Fibroblast of lung (primary cell): Measurements from ENCODE around the gene ID2. TPM values are rescaled to one million over a fixed set of nuclear protein-coding genes. Genes with fewer than 3 reads are reported as not detected.
A peak's percentile ranks its signal among the peaks of the same experiment; 100 is the strongest.

Experiments
- DNase-seq, 2 donors: peaks; one replicate each; pipeline versions ENCODE4 v3.0.0 to v3.0.0-alpha.2; 2010; ENCODE audit warnings: low read depth in 2 of 2
- H2AFZ ChIP-seq: 2 replicates; pipeline ENCODE4 v1.5.1; 2012; ENCODE audit warnings: low read length, control low read depth, inconsistent platforms
- H3K27ac ChIP-seq: 2 replicates; pipeline ENCODE4 v1.5.1; 2011; ENCODE audit warnings: low read length, control low read depth; ENCODE audit not compliant: insufficient read depth
- H3K27me3 ChIP-seq: 2 replicates; pipeline ENCODE4 v1.5.1; 2011; ENCODE audit warnings: mild to moderate bottlenecking, low read length; ENCODE audit not compliant: control insufficient read depth, insufficient read depth
- H3K36me3 ChIP-seq: 2 replicates; pipeline ENCODE4 v1.5.1; 2011; ENCODE audit warnings: low read length; ENCODE audit not compliant: control insufficient read depth, insufficient read depth
- H3K4me1 ChIP-seq: 2 replicates; pipeline ENCODE4 v1.5.1; 2011; ENCODE audit warnings: low read length; ENCODE audit not compliant: control insufficient read depth, insufficient read depth; ENCODE audit errors: extremely low read depth
- H3K4me2 ChIP-seq: 2 replicates; pipeline ENCODE4 v1.5.1; 2011; ENCODE audit warnings: low read length, control low read depth; ENCODE audit not compliant: insufficient read depth; ENCODE audit errors: extremely low read depth
- H3K4me3 ChIP-seq, 4 experiments: fragments of 200-600 bp in 1 of 4; sonication (generic) in 1 of 4; replicated peaks in 1 of 4; 2 replicates each; pipeline ENCODE4 v1.5.1; 2011 to 2016; ENCODE audit warnings: low read length in 4 of 4, low read depth in 3 of 4, mild to moderate bottlenecking in 3 of 4, control low read depth in 2 of 4, inconsistent platforms in 1 of 4, mixed read lengths in 1 of 4; ENCODE audit not compliant: insufficient read depth in 1 of 4; ENCODE audit errors: control extremely low read depth in 1 of 4
- H3K79me2 ChIP-seq: 2 replicates; pipeline ENCODE4 v1.5.1; 2012; ENCODE audit warnings: mild to moderate bottlenecking, low read length, inconsistent platforms; ENCODE audit not compliant: control insufficient read depth, insufficient read depth
- H3K9ac ChIP-seq: 2 replicates; pipeline ENCODE4 v1.5.1; 2011; ENCODE audit warnings: mild to moderate bottlenecking, low read length, control low read depth; ENCODE audit not compliant: insufficient read depth
- H3K9me3 ChIP-seq: 2 replicates; pipeline ENCODE4 v1.5.1; 2012; ENCODE audit warnings: low read depth, low read length; ENCODE audit not compliant: control insufficient read depth, insufficient read depth
- H4K20me1 ChIP-seq: 2 replicates; pipeline ENCODE4 v1.5.1; 2011; ENCODE audit warnings: low read length; ENCODE audit not compliant: control insufficient read depth, insufficient read depth; ENCODE audit errors: extremely low read depth
- CTCF ChIP-seq, 2 donors: IDR thresholded peaks in 1 of 2; conservative IDR thresholded peaks in 1 of 2; 1 replicate in 1 of 2; 2 replicates in 1 of 2; pipeline ENCODE4 v1.5.1; 2011 to 2012; ENCODE audit warnings: low read length in 2 of 2, control low read depth in 1 of 2, inconsistent platforms in 1 of 2, low read depth in 1 of 2, mild to moderate bottlenecking in 1 of 2
- EZH2 ChIP-seq: IDR thresholded peaks from 2 replicates; pipeline ENCODE4 v1.5.1; 2012; ENCODE audit warnings: low read length, control low read depth, mild to moderate bottlenecking; ENCODE audit errors: missing control alignments
- polyA plus RNA-seq, 2 donors: library from polyadenylated mRNA; depleted of rRNA in 1 of 2; stranded (reverse) in 1 of 2; unstranded in 1 of 2; fragments of >200 nt; gene quantifications; 2 replicates each; pipeline ENCODE4 v1.2.1, GENCODE V29; 2011 to 2012; ENCODE audit warnings: missing spikeins in 1 of 2
- total RNA-seq: library from RNA; depleted of rRNA; stranded (reverse); fragments of >200 nt; gene quantifications from 2 replicates; pipeline ENCODE4 v1.2.1, GENCODE V29; 2014

The ID2 gene
- total and polyA plus RNA-seq, 2 donors (not counting 1 experiment from before 2014, with no cell fraction given), result 23.1 to 66.6 TPM

GRCh38 chr2:8654483-8654882 lies 27.4 kb upstream of the ID2 start:
- no peak for TF ChIP-seq EZH2
- TF ChIP-seq CTCF (conservative IDR thresholded peaks at IDR 0.05 in 1 of 2, IDR thresholded peaks at IDR 0.05 in 1 of 2; ENCODE audit: low read depth in 1 of 2, low read length in 2 of 2), result no peak
- Histone ChIP-seq H2AFZ (no peak overlapping the region), H3K27me3 (no peaks in the 10 kb centered on the region), H3K27ac (no peak overlapping the region), H3K4me2 (no peak overlapping the region), H4K20me1 (no peaks in the 10 kb centered on the region), H3K79me2 (no peaks in the 10 kb centered on the region), H3K36me3 (no peaks in the 10 kb centered on the region), H3K9me3 (no peaks in the 10 kb centered on the region), H3K9ac (no peak overlapping the region), H3K4me3 (no peak overlapping the region), H3K4me1 (no peaks in the 10 kb centered on the region)
- no peak for DNase-seq

GRCh38 chr2:8656160-8656641 lies 25.7 kb upstream of the ID2 start:
- H4K20me1 ChIP-seq, result no peaks in the 10 kb centered on the region
- no peaks in the 10 kb centered on the region for H3K9me3 ChIP-seq
- no peak overlapping the region for H3K4me2 ChIP-seq
- H2AFZ ChIP-seq, result no peak overlapping the region
- H3K27ac ChIP-seq, result no peak overlapping the region
- H3K79me2 ChIP-seq, result no peaks in the 10 kb centered on the region
- H3K27me3 ChIP-seq, result no peaks in the 10 kb centered on the region
- H3K4me1 ChIP-seq, result peaks cover under 1% of the 10 kb centered on the region
- no peak for TF ChIP-seq EZH2
- no peak for TF ChIP-seq CTCF (conservative IDR thresholded peaks at IDR 0.05 in 1 of 2, IDR thresholded peaks at IDR 0.05 in 1 of 2; ENCODE audit: low read depth in 1 of 2, low read length in 2 of 2)
- no peak overlapping the region for H3K4me3 ChIP-seq
- H3K9ac ChIP-seq, result no peak overlapping the region
- H3K36me3 ChIP-seq, result no peaks in the 10 kb centered on the region
- DNase-seq, result peak; percentile 74 to 76

DNA sequence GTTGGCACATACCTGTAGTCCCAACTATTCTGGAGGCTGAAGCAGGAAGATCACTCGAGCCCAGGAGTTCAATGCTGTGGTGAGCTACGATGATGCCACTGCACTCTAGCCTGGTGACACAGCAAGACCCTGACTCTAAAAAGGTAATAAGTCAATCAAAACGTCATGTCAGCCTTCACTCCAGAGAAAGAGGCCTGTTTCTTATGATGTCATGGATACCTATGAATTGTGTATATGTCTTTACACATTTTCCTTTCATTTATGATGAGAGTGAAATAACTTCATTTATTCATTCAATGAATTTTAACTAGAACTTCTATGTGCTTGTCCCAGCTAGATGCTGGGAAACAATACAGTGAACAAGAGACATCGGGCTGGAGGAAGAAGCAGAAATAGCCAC lies 25.0 kb upstream of the ID2 start:
- DNase-seq, result no peak
- Histone ChIP-seq H3K79me2 (no peaks in the 10 kb centered on the region), H3K9ac (no peak overlapping the region), H3K9me3 (no peaks in the 10 kb centered on the region), H3K36me3 (no peaks in the 10 kb centered on the region), H3K27ac (no peak overlapping the region), H3K4me3 (no peak overlapping the region), H3K27me3 (no peaks in the 10 kb centered on the region), H3K4me2 (no peak overlapping the region), H4K20me1 (no peaks in the 10 kb centered on the region), H3K4me1 (peaks cover 7% of the 10 kb centered on the region), H2AFZ (no peak overlapping the region)
- TF ChIP-seq EZH2, result no peak
- no peak for TF ChIP-seq CTCF (conservative IDR thresholded peaks at IDR 0.05 in 1 of 2, IDR thresholded peaks at IDR 0.05 in 1 of 2; ENCODE audit: low read depth in 1 of 2, low read length in 2 of 2)
